SK-N-SH treated with all-trans-retinoic acid at 6 μM for 48 hours (cell line): Measurements from ENCODE around the gene ULBP3.

Experiments
- ATAC-seq: fragments of 200-7000 bp; cut with Tn5 transposase; 3 replicates; pipeline ENCODE4 v1.9.1; 2020; ENCODE audit warnings: mild to moderate bottlenecking, moderate library complexity
- ARNTL ChIP-seq: fragments of 450-650 bp; formaldehyde crosslinking; IDR thresholded peaks from 2 replicates; pipeline ENCODE4 v1.5.0; 2020; ENCODE audit warnings: low read depth, mild to moderate bottlenecking, moderate library complexity, borderline replicate concordance
- BACH2 ChIP-seq: fragments of 250-450 bp; sonication (Bioruptor Pico); IDR thresholded peaks from 2 replicates; pipeline ENCODE4 v1.9.0; 2021; ENCODE audit warnings: mild to moderate bottlenecking, borderline replicate concordance
- CREB5 ChIP-seq: fragments of 250-450 bp; sonication (Bioruptor Pico); IDR thresholded peaks from 2 replicates; pipeline ENCODE4 v1.5.1; 2020; ENCODE audit warnings: low read depth, mild to moderate bottlenecking, moderate library complexity
- CSRNP3 ChIP-seq: fragments of 250-450 bp; sonication (Bioruptor Pico); IDR thresholded peaks from 2 replicates; pipeline ENCODE4 v1.5.1; 2021; ENCODE audit warnings: mild to moderate bottlenecking, moderate library complexity
- ESRRG ChIP-seq: fragments of 250-450 bp; sonication (Bioruptor Pico); IDR thresholded peaks from 2 replicates; pipeline ENCODE4 v1.6.1; 2021; ENCODE audit warnings: mild to moderate bottlenecking
- GLIS3 ChIP-seq: fragments of 250-450 bp; sonication (Bioruptor Pico); IDR thresholded peaks from 2 replicates; pipeline ENCODE4 v1.5.0; 2020; ENCODE audit warnings: mild to moderate bottlenecking, moderate library complexity
- ISL1 ChIP-seq: fragments of 250-450 bp; sonication (Bioruptor Pico); IDR thresholded peaks from 2 replicates; pipeline ENCODE4 v2.1.2; 2022; ENCODE audit warnings: mild to moderate bottlenecking, moderate library complexity
- OSR1 ChIP-seq: fragments of 250-450 bp; sonication (Bioruptor Pico); IDR thresholded peaks from 2 replicates; pipeline ENCODE4 v1.8.0; 2022; ENCODE audit warnings: moderate library complexity, mild to moderate bottlenecking, inconsistent platforms
- POU6F1 ChIP-seq: fragments of 250-450 bp; sonication (Bioruptor Pico); IDR thresholded peaks from 2 replicates; pipeline ENCODE4 v1.8.0; 2021; ENCODE audit warnings: low read depth, mild to moderate bottlenecking, moderate library complexity, borderline replicate concordance
- PPARA ChIP-seq: fragments of 250-450 bp; sonication (Bioruptor Pico); IDR thresholded peaks from 2 replicates; pipeline ENCODE4 v1.5.0; 2020; ENCODE audit warnings: mild to moderate bottlenecking, borderline replicate concordance
- RARB ChIP-seq: fragments of 250-450 bp; sonication (Bioruptor Pico); IDR thresholded peaks from 2 replicates; pipeline ENCODE4 v1.8.0; 2021; ENCODE audit warnings: mild to moderate bottlenecking, moderate library complexity
- SNAI2 ChIP-seq: fragments of 250-450 bp; sonication (Bioruptor Pico); IDR thresholded peaks from 2 replicates; pipeline ENCODE4 v1.5.0; 2020; ENCODE audit warnings: mild to moderate bottlenecking, moderate library complexity
- TCF4 ChIP-seq: fragments of 250-450 bp; sonication (Bioruptor Pico); IDR thresholded peaks from 2 replicates; pipeline ENCODE4 v1.8.0; 2021; ENCODE audit warnings: mild to moderate bottlenecking, moderate library complexity, borderline replicate concordance
- TOX ChIP-seq: fragments of 250-450 bp; sonication (Bioruptor Pico); IDR thresholded peaks from 2 replicates; pipeline ENCODE4 v1.8.0; 2021; ENCODE audit warnings: mild to moderate bottlenecking, moderate library complexity, borderline replicate concordance
- TSHZ2 ChIP-seq: fragments of 250-450 bp; sonication (Bioruptor Pico); IDR thresholded peaks from 2 replicates; pipeline ENCODE4 v1.5.0; 2020; ENCODE audit warnings: mild to moderate bottlenecking, moderate library complexity
- ZC3H10 ChIP-seq: fragments of 250-450 bp; sonication (Bioruptor Pico); IDR thresholded peaks from 2 replicates; pipeline ENCODE4 v1.5.1; 2021; ENCODE audit warnings: mild to moderate bottlenecking, moderate library complexity
- ZFP3 ChIP-seq: fragments of 250-450 bp; sonication (Bioruptor Pico); IDR thresholded peaks from 2 replicates; pipeline ENCODE4 v1.5.0; 2020; ENCODE audit warnings: mild to moderate bottlenecking, moderate library complexity
- ZNF565 ChIP-seq: fragments of 450-650 bp; formaldehyde crosslinking; conservative IDR thresholded peaks from 2 replicates; pipeline ENCODE4 v1.5.0; 2020; ENCODE audit warnings: low read depth, mild to moderate bottlenecking, moderate library complexity
- ZNF8 ChIP-seq: fragments of 450-650 bp; formaldehyde crosslinking; IDR thresholded peaks from 2 replicates; pipeline ENCODE4 v1.5.0; 2020; ENCODE audit warnings: mild to moderate bottlenecking, moderate library complexity
- TF ChIP-seq, protein P1 (sequence below): fragments of 250-450 bp; sonication (Bioruptor Pico); IDR thresholded peaks from 2 replicates; pipeline ENCODE4 v1.8.0; 2020; ENCODE audit warnings: mild to moderate bottlenecking, moderate library complexity, borderline replicate concordance

Gene ULBP3

GRCh38 chr6:150100745-150101144 lies 31.8 kb upstream of the ULBP3 start (continued):
- TF ChIP-seq PPARA (CRISPR knock-in tag) (no peak), ZNF8 (CRISPR knock-in tag) (no peak), ESRRG (CRISPR knock-in tag) (no peak), CREB5 (CRISPR knock-in tag) (no peak)
- TF ChIP-seq, all 23 proteins: peak for 0

DNA sequence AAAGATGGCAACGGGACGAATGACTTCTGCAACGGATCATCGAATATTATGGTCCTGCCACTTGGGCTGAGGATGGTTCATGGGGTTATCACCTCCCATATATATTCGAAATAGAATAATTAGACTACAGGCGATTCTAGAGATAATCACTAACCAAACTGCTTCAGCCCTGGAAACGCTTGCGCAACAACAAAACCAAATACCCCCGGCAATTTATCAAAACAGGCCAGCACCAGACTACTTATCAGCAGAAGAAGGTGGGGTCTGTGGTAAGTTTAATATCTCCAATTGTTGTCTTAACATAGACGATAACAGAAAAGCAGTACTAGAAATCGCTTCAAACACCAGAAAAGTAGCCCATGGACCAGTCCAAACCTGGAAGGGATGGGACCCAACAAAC lies 31.0 kb upstream of the ULBP3 start:
- no peak for ATAC-seq
- TF ChIP-seq ARNTL (CRISPR knock-in tag): no peak
- no peak for TF ChIP-seq SNAI2 (CRISPR knock-in tag)
- no peak for TF ChIP-seq CSRNP3
- no peak for TF ChIP-seq ZNF565 (CRISPR knock-in tag)
- TF ChIP-seq PPARA (CRISPR knock-in tag): no peak
- no peak for TF ChIP-seq TOX (CRISPR knock-in tag)
- no peak for TF ChIP-seq TCF4 (CRISPR knock-in tag)
- no peak for TF ChIP-seq ISL1 (CRISPR knock-in tag)
- TF ChIP-seq RARB: no peak
- no peak for TF ChIP-seq TSHZ2

- TF ChIP-seq ISL1 (CRISPR knock-in tag) (no peak), GLIS3 (no peak), TOX (CRISPR knock-in tag) (no peak), TCF4 (CRISPR knock-in tag) (no peak), ZC3H10 (CRISPR knock-in tag) (no peak), PPARA (CRISPR knock-in tag) (no peak)
- ATAC-seq: no peak
Observed at GRCh38 chr6:150099546-150099945, 30.6 kb upstream of the ULBP3 start.

DNA sequence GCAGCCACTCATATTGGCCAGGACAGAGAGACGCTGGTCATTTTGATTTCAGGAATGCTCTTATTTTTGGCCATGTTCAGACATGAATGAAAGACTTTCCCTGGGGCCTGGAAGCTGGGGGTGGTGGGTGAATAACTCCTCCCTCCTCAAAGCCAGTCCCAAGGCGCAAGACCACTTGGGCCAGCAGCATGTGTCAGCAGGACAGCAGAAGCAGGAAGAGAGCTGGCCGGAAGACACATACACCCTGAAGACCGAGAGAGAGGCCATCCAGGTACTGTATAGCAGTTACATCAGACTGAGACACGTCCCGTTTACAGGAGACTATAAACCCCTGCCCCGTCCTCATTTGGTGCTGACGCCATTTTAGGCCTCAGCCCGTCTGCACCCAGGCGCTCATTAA lies 29.2 kb upstream of the ULBP3 start:
- no peak for ATAC-seq

More for the DNA sequence above, 29.2 kb upstream of the ULBP3 start:
- TF ChIP-seq ZFP3 (CRISPR knock-in tag) (no peak), POU6F1 (CRISPR knock-in tag) (no peak), TCF4 (CRISPR knock-in tag) (no peak), CSRNP3 (no peak), ARNTL (CRISPR knock-in tag) (no peak), TSHZ2 (no peak), BACH2 (CRISPR knock-in tag) (no peak), CREB5 (CRISPR knock-in tag) (no peak), ISL1 (CRISPR knock-in tag) (no peak), OSR1 (CRISPR knock-in tag) (no peak), RARB (no peak)
- TF ChIP-seq, protein P1, sequence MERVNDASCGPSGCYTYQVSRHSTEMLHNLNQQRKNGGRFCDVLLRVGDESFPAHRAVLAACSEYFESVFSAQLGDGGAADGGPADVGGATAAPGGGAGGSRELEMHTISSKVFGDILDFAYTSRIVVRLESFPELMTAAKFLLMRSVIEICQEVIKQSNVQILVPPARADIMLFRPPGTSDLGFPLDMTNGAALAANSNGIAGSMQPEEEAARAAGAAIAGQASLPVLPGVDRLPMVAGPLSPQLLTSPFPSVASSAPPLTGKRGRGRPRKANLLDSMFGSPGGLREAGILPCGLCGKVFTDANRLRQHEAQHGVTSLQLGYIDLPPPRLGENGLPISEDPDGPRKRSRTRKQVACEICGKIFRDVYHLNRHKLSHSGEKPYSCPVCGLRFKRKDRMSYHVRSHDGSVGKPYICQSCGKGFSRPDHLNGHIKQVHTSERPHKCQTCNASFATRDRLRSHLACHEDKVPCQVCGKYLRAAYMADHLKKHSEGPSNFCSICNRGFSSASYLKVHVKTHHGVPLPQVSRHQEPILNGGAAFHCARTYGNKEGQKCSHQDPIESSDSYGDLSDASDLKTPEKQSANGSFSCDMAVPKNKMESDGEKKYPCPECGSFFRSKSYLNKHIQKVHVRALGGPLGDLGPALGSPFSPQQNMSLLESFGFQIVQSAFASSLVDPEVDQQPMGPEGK (CRISPR knock-in tag): no peak
